Neural progenitor cell (in vitro differentiated cells): ENCODE results near the gene ENTPD2.

ENCODE experiments used
- EZH2 ChIP-seq: fragments of 200-600 bp; sonication (generic); IDR thresholded peaks from 2 replicates; pipeline ENCODE4 v1.6.1; 2017; ENCODE audit warnings: antibody characterized with exemption, mild to moderate bottlenecking, moderate library complexity
- EZH2phosphoT487 ChIP-seq: fragments of 200-600 bp; sonication (generic); IDR thresholded peaks from 2 replicates; pipeline ENCODE4 v1.6.1; 2017; ENCODE audit warnings: antibody characterized with exemption
- TF ChIP-seq, protein P1 (sequence below): fragments of 200-600 bp; sonication (generic); IDR thresholded peaks from 2 replicates; pipeline ENCODE4 v1.5.1; 2017; ENCODE audit warnings: antibody characterized with exemption, mild to moderate bottlenecking

DNA sequence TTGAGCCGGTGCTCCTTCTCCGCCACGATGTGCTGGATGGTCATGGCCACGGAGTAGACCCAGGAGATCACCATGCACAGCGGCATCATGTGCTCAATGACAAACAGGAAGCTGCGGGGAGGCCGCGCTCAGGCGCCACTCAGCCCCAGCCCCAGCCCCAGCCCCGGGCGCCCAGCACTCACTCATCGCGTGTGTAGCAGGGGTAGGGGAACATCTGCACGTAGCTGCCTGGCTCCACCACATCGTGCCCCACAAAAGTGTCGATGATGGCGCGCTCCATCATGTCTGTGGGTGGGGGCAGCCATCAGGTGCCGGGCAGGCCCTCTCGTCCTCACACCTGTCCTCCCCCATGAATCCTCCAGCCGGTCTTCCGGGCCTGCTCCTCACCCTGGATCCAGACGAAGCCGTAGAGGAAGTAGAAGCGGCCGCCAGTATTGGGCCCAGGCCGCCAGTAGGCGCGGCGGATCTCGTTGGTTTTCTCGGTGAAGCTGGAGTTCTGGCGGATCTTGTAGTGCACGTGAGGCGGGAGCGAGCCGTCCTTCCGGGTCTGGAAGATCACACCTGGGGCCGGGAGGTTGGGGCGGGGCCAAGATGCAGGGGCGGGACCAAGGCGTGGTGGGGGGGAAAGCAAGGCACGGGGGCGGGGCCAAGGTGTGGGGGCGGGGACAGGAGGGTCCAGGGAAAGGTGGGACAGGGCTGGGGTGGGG is 35.9 kb downstream of the ENTPD2 start:
- TF ChIP-seq, protein P1, sequence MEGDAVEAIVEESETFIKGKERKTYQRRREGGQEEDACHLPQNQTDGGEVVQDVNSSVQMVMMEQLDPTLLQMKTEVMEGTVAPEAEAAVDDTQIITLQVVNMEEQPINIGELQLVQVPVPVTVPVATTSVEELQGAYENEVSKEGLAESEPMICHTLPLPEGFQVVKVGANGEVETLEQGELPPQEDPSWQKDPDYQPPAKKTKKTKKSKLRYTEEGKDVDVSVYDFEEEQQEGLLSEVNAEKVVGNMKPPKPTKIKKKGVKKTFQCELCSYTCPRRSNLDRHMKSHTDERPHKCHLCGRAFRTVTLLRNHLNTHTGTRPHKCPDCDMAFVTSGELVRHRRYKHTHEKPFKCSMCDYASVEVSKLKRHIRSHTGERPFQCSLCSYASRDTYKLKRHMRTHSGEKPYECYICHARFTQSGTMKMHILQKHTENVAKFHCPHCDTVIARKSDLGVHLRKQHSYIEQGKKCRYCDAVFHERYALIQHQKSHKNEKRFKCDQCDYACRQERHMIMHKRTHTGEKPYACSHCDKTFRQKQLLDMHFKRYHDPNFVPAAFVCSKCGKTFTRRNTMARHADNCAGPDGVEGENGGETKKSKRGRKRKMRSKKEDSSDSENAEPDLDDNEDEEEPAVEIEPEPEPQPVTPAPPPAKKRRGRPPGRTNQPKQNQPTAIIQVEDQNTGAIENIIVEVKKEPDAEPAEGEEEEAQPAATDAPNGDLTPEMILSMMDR, result no peak
- TF ChIP-seq EZH2 (no peak), EZH2phosphoT487 (no peak)
